ENCODE results near the gene KPNA1. TPM values are rescaled to one million over a fixed set of nuclear protein-coding genes. Genes with fewer than 3 reads are reported as not detected.
"Not testable (repeated sequence)": the region's sequence is repeated elsewhere in the genome, so short reads cannot be mapped to it uniquely, and the experiment has no call there.

The KPNA1 gene
- total RNA-seq, 1 donor from 2014 or later, result 88.2 TPM

DNA sequence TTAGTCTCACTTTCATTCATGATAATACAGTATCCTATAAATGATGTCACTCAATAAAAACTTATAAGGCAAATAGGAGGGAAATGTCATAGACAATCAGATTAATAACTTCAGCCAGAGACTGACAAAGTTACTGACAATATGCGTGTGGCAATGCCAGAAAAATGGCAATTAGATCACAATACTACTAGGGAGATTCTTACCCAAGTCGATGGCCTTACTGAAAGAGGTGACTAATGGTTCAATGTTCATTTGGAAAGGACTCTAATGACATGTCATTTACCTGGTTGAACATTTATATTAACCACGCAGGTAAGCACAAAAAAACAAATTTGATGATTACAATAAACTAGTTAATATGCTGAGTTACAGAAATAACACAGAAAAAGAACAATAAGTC lies 52.9 kb downstream of the KPNA1 start:
- H3K27me3 Mint-ChIP-seq (ENCODE audit: insufficient read depth), result no peaks in the 10 kb centered on the region
- no peak for DNase-seq (ENCODE audit: low spot score)
- intact Hi-C loops (cut with micrococcal nuclease), result no loop called here
- no peak overlapping the region for H3K4me3 Mint-ChIP-seq
- H3K9me3 Mint-ChIP-seq, result no peaks in the 10 kb centered on the region
- H3K36me3 Mint-ChIP-seq (ENCODE audit: low read depth), result peaks cover 37% of the 10 kb centered on the region
- no peaks in the 10 kb centered on the region for H3K4me1 Mint-ChIP-seq (ENCODE audit: low read depth)
- no peak overlapping the region for H3K27ac Mint-ChIP-seq

DNA sequence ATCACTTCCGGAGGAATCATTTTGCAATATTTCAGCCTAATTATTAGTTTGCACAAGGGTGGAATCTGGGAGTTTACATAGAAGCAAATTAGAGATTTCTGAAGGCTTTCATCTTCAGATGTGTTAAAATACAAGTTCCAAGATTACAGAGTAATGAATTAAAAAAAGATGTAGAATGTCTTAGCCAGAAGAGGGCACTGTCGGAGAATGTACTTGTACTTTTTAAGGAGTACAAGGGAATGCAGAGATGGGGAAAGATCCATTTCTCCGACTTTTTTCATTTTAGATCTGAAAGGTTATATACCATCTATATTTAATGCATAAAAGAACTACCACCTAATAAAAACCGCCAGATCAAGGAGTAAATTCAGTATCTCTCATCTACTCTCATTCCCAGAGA lies 55.7 kb downstream of the KPNA1 start:
- DNase-seq (ENCODE audit: low spot score), result no peak
- H3K9me3 Mint-ChIP-seq, result no peaks in the 10 kb centered on the region
- H3K27me3 Mint-ChIP-seq (ENCODE audit: insufficient read depth), result no peaks in the 10 kb centered on the region
- intact Hi-C loops (cut with micrococcal nuclease), result loop anchor here (1.0 to 2.0 kb wide), 3 partner anchors 56 to 220 kb away; partner anchors contain the start of gene KPNA1
- H3K4me3 Mint-ChIP-seq, result no peak overlapping the region
- no peaks in the 10 kb centered on the region for H3K4me1 Mint-ChIP-seq (ENCODE audit: low read depth)
- H3K36me3 Mint-ChIP-seq (ENCODE audit: low read depth), result peaks cover 41% of the 10 kb centered on the region
- no peak overlapping the region for H3K27ac Mint-ChIP-seq

DNA sequence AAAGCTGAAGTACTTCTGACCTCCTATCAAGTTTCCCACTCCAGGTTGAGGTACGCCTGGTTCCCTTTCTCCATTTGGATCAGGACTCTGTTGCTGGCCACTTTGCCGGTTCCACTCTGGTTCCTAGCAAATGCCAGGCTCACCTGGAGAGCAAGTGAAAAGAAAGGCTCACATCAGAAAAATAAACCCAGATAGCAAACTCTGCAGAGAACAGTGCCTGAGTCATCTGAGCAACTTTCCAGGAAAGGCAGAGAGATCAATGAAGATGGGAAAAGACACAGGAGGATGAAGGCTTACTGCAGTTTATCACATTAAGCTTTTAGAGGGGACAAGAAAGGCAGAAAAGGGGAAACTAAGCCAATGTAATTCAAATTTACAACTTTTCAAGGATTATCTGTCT lies 57.0 kb downstream of the KPNA1 start:
- H3K36me3 Mint-ChIP-seq (ENCODE audit: low read depth), result peaks cover 41% of the 10 kb centered on the region
- no peaks in the 10 kb centered on the region for H3K4me1 Mint-ChIP-seq (ENCODE audit: low read depth)
- H3K4me3 Mint-ChIP-seq, result no peak overlapping the region
- intact Hi-C loops (cut with micrococcal nuclease), result loop anchor here (2.0 kb wide), 2 partner anchors 57 to 221 kb away; partner anchors contain the start of gene KPNA1
- no peak for DNase-seq (ENCODE audit: low spot score)
- no peaks in the 10 kb centered on the region for H3K27me3 Mint-ChIP-seq (ENCODE audit: insufficient read depth)
- no peak overlapping the region for H3K27ac Mint-ChIP-seq
- no peaks in the 10 kb centered on the region for H3K9me3 Mint-ChIP-seq

DNA sequence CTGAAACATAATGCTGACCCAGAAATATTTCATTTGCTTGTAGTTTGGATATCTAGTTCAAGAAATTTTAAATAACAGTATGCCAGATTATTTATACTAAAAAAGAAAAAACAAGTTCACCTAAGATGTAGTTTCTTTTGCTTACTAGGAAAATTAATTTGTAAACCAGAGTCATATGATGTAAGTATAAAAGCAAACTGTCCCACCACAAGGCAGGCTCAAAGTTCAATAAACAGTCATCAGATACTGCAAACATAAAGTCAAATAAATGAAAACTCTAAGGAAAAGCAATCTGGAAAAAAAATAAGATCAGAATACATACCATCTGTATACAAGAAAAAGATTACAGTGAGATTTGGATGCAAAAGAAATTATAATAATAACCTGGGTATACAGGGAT lies 58.7 kb downstream of the KPNA1 start:
- H3K27ac Mint-ChIP-seq, result no peak overlapping the region
- H3K36me3 Mint-ChIP-seq (ENCODE audit: low read depth), result peaks cover 39% of the 10 kb centered on the region
- H3K4me3 Mint-ChIP-seq, result no peak overlapping the region
- H3K4me1 Mint-ChIP-seq (ENCODE audit: low read depth), result no peaks in the 10 kb centered on the region
- no peaks in the 10 kb centered on the region for H3K9me3 Mint-ChIP-seq
- no peaks in the 10 kb centered on the region for H3K27me3 Mint-ChIP-seq (ENCODE audit: insufficient read depth)
- no peak for DNase-seq (ENCODE audit: low spot score)
- intact Hi-C loops (cut with micrococcal nuclease), result no loop called here

DNA sequence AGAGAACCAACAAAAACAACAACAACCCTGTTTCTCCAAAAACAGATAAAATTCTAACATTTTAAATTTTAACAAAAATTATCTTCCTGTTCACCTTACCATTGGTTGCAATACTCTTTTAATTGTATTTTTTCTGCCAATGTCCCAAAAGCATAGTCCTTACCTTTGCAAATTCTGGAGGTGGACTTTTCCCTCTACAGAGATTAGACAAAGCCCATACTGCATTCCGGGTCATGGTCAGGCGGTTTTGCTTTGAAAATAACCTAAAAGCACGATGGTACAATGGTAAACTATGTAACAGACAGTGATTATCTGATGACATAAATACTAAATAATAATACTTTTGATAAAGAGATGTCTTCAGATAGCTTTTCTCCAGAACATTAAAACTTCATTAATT lies 63.4 kb downstream of the KPNA1 start:
- H3K27me3 Mint-ChIP-seq (ENCODE audit: insufficient read depth), result no peaks in the 10 kb centered on the region
- peaks cover 49% of the 10 kb centered on the region for H3K36me3 Mint-ChIP-seq (ENCODE audit: low read depth)
- H3K4me1 Mint-ChIP-seq (ENCODE audit: low read depth), result no peaks in the 10 kb centered on the region
- H3K4me3 Mint-ChIP-seq, result no peak overlapping the region
- peaks cover 8% of the 10 kb centered on the region for H3K9me3 Mint-ChIP-seq
- no peak overlapping the region for H3K27ac Mint-ChIP-seq
- DNase-seq (ENCODE audit: low spot score), result no peak
- intact Hi-C loops (cut with micrococcal nuclease), result no loop called here

DNA sequence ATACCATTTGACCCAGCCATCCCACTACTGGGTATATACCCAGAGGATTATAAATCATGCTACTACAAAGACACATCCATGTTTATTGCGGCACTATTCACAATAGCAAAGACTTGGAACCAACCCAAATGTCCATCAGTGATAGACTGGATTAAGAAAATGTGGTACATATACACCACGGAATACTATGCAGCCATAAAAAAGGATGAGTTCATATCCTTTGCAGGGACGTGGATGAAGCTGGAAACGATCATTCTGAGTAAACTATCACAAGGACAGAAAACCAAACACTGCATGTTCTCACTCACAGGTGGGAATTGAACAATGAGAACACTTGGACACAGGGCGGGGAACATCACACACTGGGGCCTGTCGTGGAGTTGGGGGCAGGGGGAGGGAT lies 66.5 kb downstream of the KPNA1 start:
- intact Hi-C loops (cut with micrococcal nuclease); H3K27ac Mint-ChIP-seq: not testable (repeated sequence)

DNA sequence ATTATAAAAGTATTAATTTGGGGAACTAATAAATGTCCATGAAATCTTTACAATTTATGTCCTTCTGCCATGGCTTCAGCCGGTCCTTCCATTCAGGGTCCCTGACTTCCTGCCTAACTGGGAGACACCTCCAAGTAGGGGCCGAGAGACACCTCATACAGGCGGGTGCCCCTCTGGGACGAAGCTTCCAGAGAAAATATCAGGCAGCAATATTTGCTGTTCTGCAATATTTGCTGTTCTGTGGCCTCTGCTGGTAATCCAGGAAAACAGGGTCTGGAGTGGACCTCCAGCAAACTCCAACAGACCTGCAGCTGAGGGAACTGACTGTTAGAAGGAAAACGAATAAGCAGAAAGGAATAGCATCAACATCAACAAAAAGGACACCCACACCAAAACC lies 70.2 kb downstream of the KPNA1 start:
- H3K9me3 Mint-ChIP-seq; intact Hi-C loops (cut with micrococcal nuclease); H3K27me3 Mint-ChIP-seq (ENCODE audit: insufficient read depth); H3K27ac Mint-ChIP-seq; H3K4me1 Mint-ChIP-seq (ENCODE audit: low read depth); H3K4me3 Mint-ChIP-seq; DNase-seq (ENCODE audit: low spot score): not testable (repeated sequence)
- H3K36me3 Mint-ChIP-seq (ENCODE audit: low read depth), result peaks cover 71% of the 10 kb centered on the region

More for the DNA sequence above, 66.5 kb downstream of the KPNA1 start:
- not testable (repeated sequence) for DNase-seq (ENCODE audit: low spot score); H3K9me3 Mint-ChIP-seq; H3K27me3 Mint-ChIP-seq (ENCODE audit: insufficient read depth); H3K4me3 Mint-ChIP-seq; H3K4me1 Mint-ChIP-seq (ENCODE audit: low read depth)
- H3K36me3 Mint-ChIP-seq (ENCODE audit: low read depth), result peaks cover 64% of the 10 kb centered on the region

DNA sequence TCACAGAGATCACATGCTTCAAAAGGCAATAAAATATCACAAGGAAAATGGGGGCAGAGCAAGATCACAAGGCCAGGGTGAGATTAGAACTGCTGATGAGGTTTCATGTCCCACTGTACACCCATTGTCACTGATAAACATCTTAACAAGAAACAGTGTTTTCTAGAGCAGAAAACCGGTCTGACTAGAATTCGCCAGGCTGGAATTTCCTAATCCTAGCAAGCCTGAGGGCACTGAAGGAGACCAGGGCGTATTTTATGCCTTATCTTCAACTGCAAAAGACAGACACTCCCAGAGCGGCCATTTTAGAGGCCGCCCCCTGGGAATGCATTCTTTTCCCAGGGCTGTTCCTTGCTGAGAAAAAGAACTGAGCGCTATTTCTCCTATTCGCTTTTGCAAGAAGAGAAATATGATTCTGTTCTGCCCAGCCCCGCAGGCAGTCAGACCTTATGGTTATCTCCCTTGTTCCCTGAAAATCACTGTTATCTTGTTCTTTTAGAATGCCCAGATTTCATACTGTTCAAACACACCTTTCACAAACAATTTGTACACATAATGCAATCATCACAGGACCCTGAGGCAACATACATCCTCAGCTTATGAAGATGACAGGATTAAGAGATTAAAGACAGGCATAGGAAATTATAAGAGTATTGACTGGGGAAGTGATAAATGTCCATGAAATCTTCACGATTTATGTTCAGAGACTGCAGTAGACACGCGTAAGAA lies 70.8 kb downstream of the KPNA1 start:
- H3K36me3 Mint-ChIP-seq (ENCODE audit: low read depth), result peaks cover 67% of the 10 kb centered on the region
- H3K4me3 Mint-ChIP-seq; H3K4me1 Mint-ChIP-seq (ENCODE audit: low read depth); H3K27me3 Mint-ChIP-seq (ENCODE audit: insufficient read depth); DNase-seq (ENCODE audit: low spot score); H3K9me3 Mint-ChIP-seq; intact Hi-C loops (cut with micrococcal nuclease); H3K27ac Mint-ChIP-seq: not testable (repeated sequence)

DNA sequence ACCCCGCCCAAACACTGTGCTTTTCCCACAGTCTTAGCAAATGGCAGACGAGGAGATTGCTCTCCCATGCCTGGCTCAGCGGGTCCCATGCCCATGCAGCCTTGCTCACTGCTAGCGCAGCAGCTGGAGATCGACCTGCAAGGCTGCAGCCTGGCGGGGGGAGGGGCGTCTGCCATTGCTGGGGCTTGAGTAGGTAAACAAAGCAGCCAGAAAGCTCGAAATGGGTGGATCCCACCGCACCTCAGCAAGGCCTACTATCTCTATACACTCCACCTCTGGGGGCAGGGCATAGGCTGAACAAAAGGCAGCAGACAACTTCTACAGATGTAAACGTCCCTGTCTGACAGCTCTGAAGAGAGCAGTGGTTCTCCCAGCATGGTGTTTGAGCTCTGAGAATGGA lies 71.6 kb downstream of the KPNA1 start:
- Mint-ChIP-seq H3K27me3 (ENCODE audit: insufficient read depth) (no peaks in the 10 kb centered on the region), H3K9me3 (peaks cover 4% of the 10 kb centered on the region), H3K36me3 (ENCODE audit: low read depth) (peaks cover 60% of the 10 kb centered on the region), H3K4me3 (no peak overlapping the region), H3K27ac (no peak overlapping the region), H3K4me1 (ENCODE audit: low read depth) (no peaks in the 10 kb centered on the region)
- no peak for DNase-seq (ENCODE audit: low spot score)
- intact Hi-C loops (cut with micrococcal nuclease), result no loop called here

DNA sequence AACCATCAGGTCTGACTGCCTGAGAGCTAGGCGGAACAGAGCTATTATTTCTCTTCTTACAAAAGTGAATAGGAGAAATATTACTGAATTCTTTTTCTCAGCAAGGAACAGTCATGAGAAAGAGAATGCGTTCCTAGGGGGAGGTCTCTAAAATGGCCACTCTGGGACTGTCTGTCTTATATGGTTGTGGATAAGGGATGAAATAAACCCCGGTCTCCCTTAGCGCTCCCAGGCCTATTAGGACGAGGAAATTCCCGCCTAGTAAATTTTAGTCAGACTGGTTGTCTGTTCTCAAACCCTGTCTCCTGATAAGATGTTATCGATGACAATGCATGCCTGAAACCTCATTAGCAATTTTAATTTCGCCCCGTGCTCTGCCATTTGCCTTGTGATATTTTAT lies 78.8 kb downstream of the KPNA1 start:
- no peak overlapping the region for H3K4me3 Mint-ChIP-seq
- DNase-seq (ENCODE audit: low spot score), result no peak
- peaks cover 50% of the 10 kb centered on the region for H3K36me3 Mint-ChIP-seq (ENCODE audit: low read depth)
- H3K9me3 Mint-ChIP-seq, result peaks cover 10% of the 10 kb centered on the region
- no peaks in the 10 kb centered on the region for H3K4me1 Mint-ChIP-seq (ENCODE audit: low read depth)
- no peaks in the 10 kb centered on the region for H3K27me3 Mint-ChIP-seq (ENCODE audit: insufficient read depth)
- H3K27ac Mint-ChIP-seq, result no peak overlapping the region
- intact Hi-C loops (cut with micrococcal nuclease), result no loop called here

DNA sequence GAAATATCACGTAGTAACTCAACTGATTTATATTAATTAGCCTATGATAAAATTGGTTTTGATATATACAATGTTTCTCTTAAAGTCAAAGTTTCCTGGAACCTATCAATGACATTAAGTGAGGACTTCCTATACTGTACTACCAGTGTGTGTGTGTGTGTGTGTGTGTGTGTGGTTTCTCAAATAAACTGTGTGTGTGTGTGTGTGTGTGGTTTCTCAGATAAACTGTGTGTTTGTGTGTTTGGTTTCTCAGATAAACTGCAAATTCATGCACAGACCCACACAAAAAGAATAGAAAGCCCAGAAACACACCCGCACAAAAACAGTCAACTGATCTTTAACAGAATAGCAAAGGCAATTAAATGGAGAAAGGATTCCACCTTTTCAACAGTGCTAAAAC lies 84.4 kb downstream of the KPNA1 start:
- H3K27me3 Mint-ChIP-seq (ENCODE audit: insufficient read depth), result no peaks in the 10 kb centered on the region

DNA sequence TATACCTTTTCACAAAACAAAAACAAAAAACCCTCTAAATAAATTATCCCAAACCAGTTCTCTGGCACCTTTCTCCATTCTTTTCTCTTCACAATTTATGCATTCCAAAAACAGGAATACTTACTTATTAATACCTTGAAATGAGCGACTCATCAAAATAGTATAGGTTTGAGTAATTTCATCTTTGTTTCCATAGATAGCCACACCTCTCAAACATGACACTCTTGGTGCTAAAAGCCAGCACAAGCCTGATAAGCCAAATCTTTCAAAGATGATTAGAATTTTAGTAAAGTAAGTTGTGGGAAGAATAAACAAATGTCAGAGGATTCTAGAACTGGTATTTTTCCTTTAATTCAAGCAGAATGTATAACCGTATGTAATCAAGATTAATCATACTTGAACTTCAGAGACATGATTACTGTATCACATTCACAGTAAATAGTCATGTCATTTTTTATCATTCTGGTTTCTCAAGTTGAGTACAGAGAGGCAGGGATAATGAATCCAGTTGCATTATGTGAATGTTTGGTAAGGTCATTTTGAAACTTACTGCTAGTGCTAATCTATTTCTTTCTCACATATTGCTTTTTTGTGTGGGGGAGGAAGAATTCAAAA lies 86.8 kb downstream of the KPNA1 start:
- Mint-ChIP-seq H3K27me3 (ENCODE audit: insufficient read depth) (no peaks in the 10 kb centered on the region), H3K4me3 (no peak overlapping the region), H3K36me3 (ENCODE audit: low read depth) (peaks cover 56% of the 10 kb centered on the region), H3K27ac (peak overlapping the region; percentile 61), H3K4me1 (ENCODE audit: low read depth) (peaks cover 18% of the 10 kb centered on the region), H3K9me3 (peaks cover 6% of the 10 kb centered on the region)
- intact Hi-C loops (cut with micrococcal nuclease), result loop anchor here (1.0 kb wide), 2 partner anchors 55 to 63 kb away; no protein-coding TSS in a partner anchor
- no peak for DNase-seq (ENCODE audit: low spot score)

More for the DNA sequence above, 84.4 kb downstream of the KPNA1 start:
- Mint-ChIP-seq H3K27ac (no peak overlapping the region), H3K9me3 (peaks cover 6% of the 10 kb centered on the region), H3K4me1 (ENCODE audit: low read depth) (peaks cover 18% of the 10 kb centered on the region), H3K36me3 (ENCODE audit: low read depth) (peaks cover 61% of the 10 kb centered on the region), H3K4me3 (no peak overlapping the region)
- no peak for DNase-seq (ENCODE audit: low spot score)
- intact Hi-C loops (cut with micrococcal nuclease), result no loop called here

DNA sequence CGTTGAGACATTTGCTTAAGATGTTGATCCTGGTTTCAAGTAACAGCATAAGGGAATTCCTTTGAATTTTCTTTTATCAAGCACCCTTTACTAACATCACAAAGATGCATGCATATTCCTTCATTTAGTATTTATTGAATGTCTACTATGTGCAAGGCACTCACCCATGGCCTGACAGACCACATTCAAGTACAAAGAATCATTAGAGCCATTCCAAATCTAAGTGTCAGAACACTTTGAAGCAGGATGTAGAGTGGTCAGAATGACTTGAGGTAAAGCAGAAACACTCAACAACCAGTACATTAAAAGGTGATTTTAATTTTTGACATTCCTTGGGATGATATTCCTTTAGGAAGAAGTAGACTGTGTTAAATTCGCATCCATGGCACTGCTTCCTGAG lies 92.9 kb downstream of the KPNA1 start:
- peaks cover 2% of the 10 kb centered on the region for H3K4me1 Mint-ChIP-seq (ENCODE audit: low read depth)
- H3K27ac Mint-ChIP-seq, result no peak overlapping the region
- H3K4me3 Mint-ChIP-seq, result no peak overlapping the region
- peaks cover 27% of the 10 kb centered on the region for H3K36me3 Mint-ChIP-seq (ENCODE audit: low read depth)
- intact Hi-C loops (cut with micrococcal nuclease), result no loop called here
- DNase-seq (ENCODE audit: low spot score), result no peak
- no peaks in the 10 kb centered on the region for H3K9me3 Mint-ChIP-seq
- H3K27me3 Mint-ChIP-seq (ENCODE audit: insufficient read depth), result no peaks in the 10 kb centered on the region
